A673 (cell line): ENCODE results near the gene DSCAM. TPM values are rescaled to one million over a fixed set of nuclear protein-coding genes. Genes with fewer than 3 reads are reported as not detected.

Source experiments
- BruUV-seq: library from RNA; stranded (reverse); fragments of 400-500 nt; replicated peaks from 2 replicates; lab custom pipeline; 2021; lab: Mats Ljungman, UMichigan
- CTCF ChIA-PET: fragments of 300-600 bp; sonication (Branson Sonifier 250); formaldehyde crosslinking; loops from one replicate; lab custom pipeline; 2022; ENCODE audit warnings: antibody characterized with exemption; lab: Charles Lee
- POLR2A ChIA-PET: fragments of 300-600 bp; sonication (Branson Sonifier 250); formaldehyde crosslinking; loops from one replicate; lab custom pipeline; 2022; ENCODE audit warnings: antibody characterized with exemption; ENCODE audit not compliant: low non-redundant PET; lab: Charles Lee
- DNase-seq: peaks from one replicate; pipeline ENCODE4 v3.0.0-alpha.2; 2015; ENCODE audit warnings: low spot score
- H3K27ac ChIP-seq: fragments of 200-600 bp; sonication (generic); 2 replicates; pipeline ENCODE4 v1.5.1; 2016; ENCODE audit warnings: mixed run types, low read depth, mild to moderate bottlenecking, mixed read lengths, antibody characterized with exemption, low read length; ENCODE audit not compliant: poor library complexity, severe bottlenecking
- H3K27me3 ChIP-seq: fragments of 200-600 bp; sonication (generic); replicated peaks from 2 replicates; pipeline ENCODE4 v1.6.1; 2017; ENCODE audit warnings: mixed run types, low read depth, mild to moderate bottlenecking, mixed read lengths, antibody characterized with exemption, low read length; ENCODE audit not compliant: insufficient read depth, poor library complexity
- H3K36me3 ChIP-seq: fragments of 200-600 bp; sonication (generic); 2 replicates; pipeline ENCODE4 v1.6.1; 2016; ENCODE audit warnings: mixed run types, mild to moderate bottlenecking, mixed read lengths, antibody characterized with exemption, low read length; ENCODE audit not compliant: insufficient read depth, poor library complexity, severe bottlenecking
- H3K4me1 ChIP-seq: fragments of 200-600 bp; sonication (generic); 2 replicates; pipeline ENCODE4 v1.6.1; 2017; ENCODE audit warnings: mixed run types, mild to moderate bottlenecking, mixed read lengths, antibody characterized with exemption, low read length; ENCODE audit not compliant: insufficient read depth, poor library complexity, severe bottlenecking
- H3K4me3 ChIP-seq: fragments of 200-600 bp; sonication (generic); 2 replicates; pipeline ENCODE4 v1.5.1; 2016; ENCODE audit warnings: low read depth, mixed run types, mild to moderate bottlenecking, mixed read lengths, low read length; ENCODE audit not compliant: poor library complexity, severe bottlenecking
- H3K9me3 ChIP-seq: fragments of 200-600 bp; sonication (generic); 2 replicates; pipeline ENCODE4 v1.6.1; 2016; ENCODE audit warnings: mixed run types, low read depth, mild to moderate bottlenecking, mixed read lengths, antibody characterized with exemption, low read length; ENCODE audit not compliant: poor library complexity, severe bottlenecking
- CTCF ChIP-seq: fragments of 300-800, 200-600 bp; sonication (generic); conservative IDR thresholded peaks from 2 replicates; pipeline ENCODE4 v1.5.1; 2017; ENCODE audit warnings: low read depth, mild to moderate bottlenecking, antibody characterized with exemption, low read length, moderate library complexity, mixed read lengths
- EZH2 ChIP-seq: fragments of 200-600 bp; sonication (generic); IDR thresholded peaks from 2 replicates; pipeline ENCODE4 v1.6.1; 2017; ENCODE audit warnings: borderline replicate concordance, low read depth, mild to moderate bottlenecking, mixed read lengths, antibody characterized with exemption, low read length; ENCODE audit not compliant: poor library complexity, severe bottlenecking
- intact Hi-C: fragments of 100-400 bp; cut with micrococcal nuclease; formaldehyde crosslinking; loops from one replicate; pipeline ENCODE4 v1.10.0; 2022; ENCODE audit not compliant: unreplicated experiment
- total RNA-seq: library from RNA; stranded (reverse); gene quantifications from 2 replicates; pipeline ENCODE4 v1.2.3, GENCODE V29; 2021

Gene DSCAM
- total RNA-seq, 1 experiment from 2014 or later, result not detected

- DNase-seq, result no peak
- intact Hi-C loops, result no loop called here
- ChIA-PET CTCF (no interaction called here), POLR2A (no interaction called here)
- Histone ChIP-seq H3K9me3 (peaks cover 50% of the 10 kb centered on the region), H3K27me3 (no peaks in the 10 kb centered on the region), H3K4me3 (no peak overlapping the region), H3K4me1 (no peaks in the 10 kb centered on the region), H3K27ac (no peak overlapping the region), H3K36me3 (no peaks in the 10 kb centered on the region)
- TF ChIP-seq EZH2 (no peak), CTCF (no peak)
- BruUV-seq, result no TSS peak
Measured at GRCh38 chr21:40191196-40191595, 655.8 kb downstream of the DSCAM start.

DNA sequence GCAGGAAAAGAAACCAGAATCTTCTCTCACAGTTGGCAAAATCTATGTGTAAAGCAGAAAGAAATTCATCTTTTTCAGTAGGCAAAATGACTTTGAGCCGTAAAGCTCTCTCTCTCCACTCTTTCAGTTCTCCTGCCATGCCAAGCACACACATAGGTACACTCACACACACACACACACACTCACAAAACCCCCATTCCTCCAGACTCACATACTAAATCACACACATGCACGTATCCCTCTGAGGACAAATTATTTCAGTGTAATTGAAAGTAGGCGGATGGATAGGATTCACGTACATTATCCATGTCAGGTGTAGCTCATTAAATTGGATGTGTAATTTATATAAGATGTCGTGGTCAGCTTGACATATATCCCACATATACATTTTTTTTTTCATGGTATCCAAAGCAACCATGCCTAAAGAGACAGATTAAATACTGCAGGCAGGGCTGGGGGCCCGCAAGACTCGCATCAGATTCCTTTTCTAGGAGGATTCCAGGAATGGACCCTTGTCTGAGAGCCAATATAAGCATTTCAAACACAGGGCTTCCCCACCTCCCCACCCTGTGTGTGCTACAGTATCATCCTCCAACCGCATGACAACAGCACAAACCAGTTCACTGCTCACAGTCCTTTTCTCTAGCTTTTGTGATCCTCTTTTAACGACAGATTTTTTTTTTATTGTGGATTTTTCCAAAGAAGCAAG is 658.9 kb downstream of the DSCAM start:
- H3K36me3 ChIP-seq, result no peaks in the 10 kb centered on the region
- no peak overlapping the region for H3K27ac ChIP-seq
- no peak for DNase-seq
- CTCF ChIA-PET, result no interaction called here
- no TSS peak for BruUV-seq
- peaks cover 43% of the 10 kb centered on the region for H3K9me3 ChIP-seq
- no peaks in the 10 kb centered on the region for H3K4me1 ChIP-seq
- no peaks in the 10 kb centered on the region for H3K27me3 ChIP-seq
- intact Hi-C loops, result no loop called here
- TF ChIP-seq CTCF (no peak), EZH2 (no peak)
- no peak overlapping the region for H3K4me3 ChIP-seq
- POLR2A ChIA-PET, result no interaction called here

DNA sequence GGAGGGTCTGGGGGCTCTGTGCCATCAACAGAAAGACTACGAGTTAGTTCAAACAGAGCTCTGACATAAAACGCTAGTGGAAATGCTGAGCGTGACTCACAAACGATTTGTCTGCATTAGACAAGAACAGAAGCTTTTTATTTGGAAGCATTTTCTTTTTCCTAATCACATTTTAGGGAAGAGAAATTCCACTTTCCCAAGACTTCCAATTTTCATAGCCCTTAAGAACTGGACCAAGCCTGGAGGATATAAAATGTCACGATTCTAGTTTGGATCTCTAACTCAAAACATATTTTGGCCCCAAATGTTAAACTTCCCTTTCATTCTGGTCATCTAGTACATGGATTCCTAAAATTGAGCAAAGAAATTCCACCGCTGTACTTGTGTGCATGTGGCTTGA is 659.7 kb downstream of the DSCAM start:
- no peak for DNase-seq
- TF ChIP-seq CTCF, result no peak
- no peak for TF ChIP-seq EZH2
- no peak overlapping the region for H3K27ac ChIP-seq
- ChIA-PET POLR2A (no interaction called here), CTCF (no interaction called here)
- H3K27me3 ChIP-seq, result no peaks in the 10 kb centered on the region
- H3K4me3 ChIP-seq, result no peak overlapping the region
- peaks cover 43% of the 10 kb centered on the region for H3K9me3 ChIP-seq
- no peaks in the 10 kb centered on the region for H3K36me3 ChIP-seq
- BruUV-seq, result no TSS peak
- intact Hi-C loops, result no loop called here
- H3K4me1 ChIP-seq, result no peaks in the 10 kb centered on the region
